Embryonic facial prominence (tissue), 1 donor: ENCODE results near the gene CEP192.
"Not testable (repeated sequence)": the region's sequence is repeated elsewhere in the genome, so short reads cannot be mapped to it uniquely, and the experiment has no call there.

Source experiments
- DNase-seq: peaks from one replicate; pipeline ENCODE4 v3.0.0-alpha.2; 2016; ENCODE audit errors: extremely low spot score

The CEP192 gene

DNA sequence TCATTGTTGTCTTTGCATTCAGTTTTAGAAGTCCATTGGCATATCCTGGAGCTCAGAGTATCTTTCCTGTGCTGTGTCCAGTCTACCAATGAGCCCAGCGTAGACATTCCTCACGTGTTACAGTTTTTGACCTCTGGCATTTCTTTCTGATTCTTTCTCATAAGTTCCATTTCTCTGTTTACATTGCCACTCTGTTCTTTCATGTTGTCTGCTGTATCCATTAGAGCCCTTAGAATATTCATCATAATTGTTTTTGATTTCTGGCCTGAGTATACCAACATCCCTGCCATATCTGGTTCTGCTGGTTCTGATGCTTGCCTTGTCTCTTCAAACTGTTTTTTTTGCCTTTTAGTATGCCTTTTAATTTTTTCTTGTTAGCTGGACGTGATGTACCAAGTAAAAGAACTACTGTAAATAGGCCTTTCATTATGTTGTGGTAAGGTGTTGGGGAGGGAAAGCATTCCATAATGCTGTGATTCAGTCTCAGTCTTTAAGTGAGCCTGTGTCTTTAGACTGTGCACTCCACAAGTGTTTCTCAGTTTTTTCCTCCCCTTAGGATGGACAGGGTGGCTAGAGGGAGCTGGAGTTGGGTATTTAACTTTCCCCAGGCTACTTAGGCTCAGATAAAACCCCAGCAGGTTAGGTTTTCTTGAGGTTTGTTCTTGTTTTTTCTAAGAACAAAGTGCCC, 35.6 kb downstream of the CEP192 start:
- no peak for DNase-seq

DNA sequence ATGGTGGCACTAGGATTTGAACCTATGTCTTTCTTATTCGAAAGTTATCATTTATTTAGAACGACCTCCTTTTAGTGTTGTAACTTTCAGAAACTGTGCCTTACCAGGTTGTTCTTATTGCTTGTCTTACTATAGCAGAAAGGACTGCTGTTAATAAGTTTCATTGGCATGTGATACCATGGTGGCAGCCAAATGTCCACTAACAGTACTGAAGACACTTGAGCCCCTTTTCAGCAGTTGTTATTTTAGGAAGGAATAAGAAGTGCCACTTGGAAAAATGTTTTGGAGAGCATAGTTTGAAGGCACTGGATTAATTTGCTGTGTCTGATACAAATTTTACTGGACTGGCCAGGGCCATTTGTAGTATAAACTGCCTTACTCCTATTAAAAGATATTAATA, 37.7 kb downstream of the CEP192 start:
- DNase-seq, result no peak

DNA sequence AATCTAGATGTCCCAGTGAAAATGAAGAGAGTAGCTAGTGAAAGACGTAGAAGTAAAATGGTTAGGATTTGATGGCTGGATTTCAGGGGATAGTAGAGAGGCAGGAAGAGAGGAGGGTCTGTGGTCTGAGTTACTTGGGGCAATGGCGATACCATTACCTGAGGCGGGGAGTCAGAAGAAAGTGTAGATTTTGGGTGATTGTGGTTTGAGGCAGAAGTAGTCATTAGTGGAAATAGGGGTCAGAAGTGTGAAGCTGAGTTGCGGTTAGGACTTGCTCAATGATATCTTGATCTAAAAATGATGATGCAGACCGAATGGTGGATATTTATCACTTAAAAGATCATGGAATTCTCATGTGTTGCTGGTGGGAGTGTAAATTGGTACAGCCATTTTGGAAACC, 41.0 kb downstream of the CEP192 start:
- DNase-seq, result no peak

DNA sequence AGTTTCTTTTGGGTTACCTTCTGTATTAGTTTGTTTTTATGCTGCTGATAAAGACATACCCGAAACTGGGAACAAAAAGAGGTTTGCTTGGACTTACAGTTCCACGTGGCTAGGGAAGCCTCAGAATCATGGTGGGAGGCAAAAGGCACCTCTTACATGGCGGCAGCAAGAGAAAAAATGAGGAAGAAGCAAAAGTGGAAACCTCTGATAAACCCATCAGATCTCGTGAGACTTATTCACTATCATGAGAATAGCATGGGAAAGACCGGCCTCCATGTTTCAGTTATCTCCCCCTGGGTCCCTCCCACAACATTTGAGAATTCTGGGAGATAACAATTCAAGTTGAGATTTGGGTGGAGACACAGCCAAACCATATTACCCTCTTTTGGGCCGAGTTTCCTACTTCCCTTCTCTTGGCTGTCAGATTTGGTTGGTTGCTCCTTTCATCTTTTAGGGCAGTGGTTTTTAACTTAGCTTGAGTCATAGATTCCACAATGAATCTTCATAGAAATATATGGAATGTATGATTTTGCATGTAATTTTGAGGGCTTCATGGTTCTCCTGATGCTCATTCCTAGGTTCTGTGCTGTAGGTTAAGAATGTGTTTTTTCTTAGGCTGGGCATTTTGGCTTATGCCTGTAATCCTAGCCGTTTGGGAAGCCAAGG, 44.2 kb downstream of the CEP192 start:
- no peak for DNase-seq

DNA sequence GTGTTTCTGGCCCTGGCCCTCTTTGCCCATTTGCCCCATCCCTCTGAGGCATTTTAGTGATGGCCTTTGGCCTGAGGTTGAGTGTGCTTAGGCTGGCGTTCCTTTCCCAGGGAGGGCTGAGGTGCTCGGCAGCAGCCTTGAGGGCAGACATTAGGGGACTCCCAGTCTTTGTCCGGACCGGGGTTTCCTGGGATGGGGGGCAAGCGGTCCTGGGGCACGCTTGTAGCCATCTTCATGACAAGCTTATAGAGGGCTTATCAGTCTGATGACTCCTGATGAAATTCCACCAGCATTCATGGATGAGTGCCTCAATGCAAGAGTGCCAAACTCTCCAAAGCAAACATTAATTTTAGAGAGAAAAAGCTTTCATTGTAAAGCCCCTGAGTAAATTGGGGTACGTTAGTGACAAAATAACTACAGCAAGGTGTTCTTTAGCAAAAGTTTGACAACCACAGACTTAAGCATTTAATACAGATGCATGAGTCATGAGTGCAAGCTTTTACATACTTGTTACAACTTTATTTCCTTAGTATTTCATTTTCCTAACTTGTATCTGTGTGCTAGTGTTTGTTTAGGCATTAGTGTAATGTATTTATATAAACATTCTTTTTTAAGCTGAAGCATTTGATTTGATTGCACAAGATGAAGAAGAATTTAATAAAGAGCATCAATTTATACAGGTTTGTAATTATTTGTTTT, 45.6 kb downstream of the CEP192 start:
- DNase-seq, result no peak

DNA sequence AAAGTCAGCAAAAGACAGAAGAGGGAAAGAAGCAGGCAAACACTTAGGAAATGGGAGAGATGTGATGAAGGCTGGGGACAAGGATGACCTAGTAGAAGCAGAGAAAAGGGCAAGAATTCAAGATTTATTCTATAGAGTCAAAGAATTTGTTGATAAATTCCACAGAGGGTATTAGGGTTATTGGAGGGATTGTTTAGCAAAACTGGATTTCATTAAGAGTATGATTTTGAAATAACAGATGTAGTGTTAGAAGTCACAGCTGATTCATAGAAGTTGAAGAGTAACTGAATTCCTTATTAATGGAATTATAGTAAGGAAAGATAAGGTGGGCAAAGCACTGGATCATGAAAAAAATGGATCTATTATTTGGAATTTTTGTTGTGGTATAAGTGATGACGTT, 48.6 kb downstream of the CEP192 start:
- DNase-seq, result no peak

DNA sequence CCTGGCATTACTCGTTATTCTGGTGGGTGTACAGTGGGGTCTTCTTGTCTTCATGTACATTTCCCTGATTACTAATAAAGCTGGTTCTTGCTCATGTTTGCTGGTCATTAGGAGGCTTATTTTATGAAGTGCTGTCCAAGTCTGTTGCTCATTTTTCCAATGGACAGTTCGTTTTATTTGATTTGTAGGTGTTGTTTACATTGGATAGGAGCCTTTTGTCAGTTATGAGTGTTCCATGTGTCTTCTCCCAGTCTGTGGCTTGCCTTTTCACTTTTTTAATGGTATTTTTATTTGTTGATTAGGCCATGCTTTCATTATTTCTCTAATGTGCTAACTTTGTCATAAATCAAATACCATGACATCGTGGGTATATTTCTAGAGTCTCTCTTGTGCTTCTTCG, 51.9 kb downstream of the CEP192 start:
- DNase-seq, result no peak

DNA sequence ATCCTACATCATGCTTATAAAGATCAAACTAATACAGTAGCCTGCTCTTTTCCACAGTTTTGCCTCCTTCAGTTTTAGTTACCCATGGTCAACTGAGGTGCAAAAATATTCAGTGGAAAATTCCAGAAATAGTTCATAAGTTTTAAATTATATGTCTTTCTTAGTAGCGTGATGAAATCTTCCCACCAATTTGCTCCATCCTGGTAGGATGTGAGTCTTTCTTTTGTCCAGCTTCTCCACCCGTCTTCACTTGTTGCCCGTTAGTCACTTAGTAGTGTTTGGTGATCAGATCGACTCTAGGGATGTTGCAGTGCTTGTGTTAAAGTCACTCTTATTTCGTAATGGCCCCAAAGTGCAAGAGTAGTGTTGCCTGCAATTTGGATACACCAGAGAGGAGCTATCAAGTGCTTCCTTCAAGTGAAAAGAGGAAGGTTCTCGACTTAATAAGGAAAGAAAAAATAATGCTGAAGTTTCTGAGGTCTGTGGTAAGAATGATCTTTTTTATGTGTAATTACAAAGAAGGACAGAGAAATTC, 57.0 kb downstream of the CEP192 start:
- no peak for DNase-seq

DNA sequence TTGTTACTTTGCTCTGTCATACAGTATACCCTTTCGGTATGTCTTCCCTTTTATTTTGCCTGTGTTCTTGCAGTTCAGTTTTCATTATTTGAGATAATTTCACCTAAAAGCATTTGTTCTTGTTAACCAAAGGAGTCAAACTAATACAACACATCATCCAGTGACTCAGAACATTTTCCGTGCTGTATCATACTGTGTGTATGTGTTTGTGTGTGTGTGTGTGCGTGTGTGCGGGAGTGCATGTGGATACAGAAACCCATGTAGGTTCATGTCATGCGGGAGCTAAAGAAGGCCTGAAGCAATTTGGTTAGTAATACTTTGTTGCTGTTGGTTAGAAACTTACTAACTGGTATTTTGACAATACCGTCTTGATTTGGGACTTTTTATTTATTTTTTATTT, 60.0 kb downstream of the CEP192 start:
- no peak for DNase-seq

DNA sequence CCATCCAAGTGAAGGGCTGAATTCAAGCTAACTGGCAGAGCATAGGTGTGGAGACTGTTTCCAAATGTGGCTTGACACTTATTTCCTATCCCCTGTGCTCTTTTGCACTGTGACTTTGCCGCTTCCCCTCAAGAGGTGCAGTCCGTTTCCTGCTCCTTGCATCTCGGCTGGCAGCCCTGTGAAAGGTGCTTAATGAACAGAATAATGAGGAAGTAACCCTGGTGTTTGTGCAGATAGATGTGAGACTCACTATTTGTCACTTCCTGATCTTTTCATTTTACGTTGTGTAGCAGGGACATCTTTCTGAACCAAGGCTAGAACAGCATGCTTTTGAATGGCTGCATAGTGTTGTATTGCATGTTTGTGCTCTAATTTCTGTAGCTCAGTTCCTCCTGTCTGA, 60.8 kb downstream of the CEP192 start:
- DNase-seq, result no peak

DNA sequence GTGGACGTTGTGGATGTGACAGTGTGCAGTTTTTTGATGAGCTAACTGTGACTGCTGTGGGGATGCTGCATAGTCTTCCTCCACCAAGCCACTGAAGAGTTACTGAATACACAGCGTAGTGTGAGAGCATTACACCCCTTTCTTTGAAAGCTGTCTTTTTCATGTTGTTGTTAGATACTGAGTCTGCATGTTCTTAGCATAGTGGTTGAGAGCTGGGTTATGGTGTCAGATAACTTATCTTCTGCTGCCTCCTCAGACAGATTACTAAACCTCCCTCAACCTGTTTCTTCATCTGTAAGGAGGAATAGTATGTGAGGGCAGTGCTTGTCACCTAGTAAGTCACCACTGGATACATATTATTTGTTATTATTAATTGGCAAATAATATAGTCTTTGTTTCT, 63.2 kb downstream of the CEP192 start:
- no peak for DNase-seq

DNA sequence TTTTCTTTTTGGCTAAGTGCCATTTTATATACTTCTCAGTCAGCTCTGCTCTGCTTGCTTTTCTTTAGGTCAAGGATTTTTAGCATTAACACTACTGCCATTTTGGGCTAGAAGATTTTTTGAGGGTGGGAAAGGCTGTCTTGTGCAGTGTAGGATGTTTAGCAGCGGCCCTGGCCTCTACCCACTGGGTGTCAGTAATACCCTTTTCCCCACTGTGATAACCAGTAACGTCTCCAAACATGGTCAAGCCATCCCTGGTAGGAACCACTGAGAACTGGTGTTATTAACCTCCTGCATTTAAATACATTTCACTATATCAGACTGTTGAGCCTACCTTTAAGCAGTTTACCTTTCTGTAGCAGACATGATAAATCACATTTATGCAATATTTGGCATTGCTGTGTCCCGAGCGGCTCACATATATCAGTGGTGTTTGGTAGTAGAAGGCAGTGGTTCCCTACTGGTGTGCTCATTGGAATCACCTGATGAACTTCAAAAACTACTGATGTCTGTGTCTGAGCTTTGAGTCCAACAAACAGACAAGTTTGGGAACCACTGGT, 70.5 kb downstream of the CEP192 start:
- DNase-seq, result no peak

DNA sequence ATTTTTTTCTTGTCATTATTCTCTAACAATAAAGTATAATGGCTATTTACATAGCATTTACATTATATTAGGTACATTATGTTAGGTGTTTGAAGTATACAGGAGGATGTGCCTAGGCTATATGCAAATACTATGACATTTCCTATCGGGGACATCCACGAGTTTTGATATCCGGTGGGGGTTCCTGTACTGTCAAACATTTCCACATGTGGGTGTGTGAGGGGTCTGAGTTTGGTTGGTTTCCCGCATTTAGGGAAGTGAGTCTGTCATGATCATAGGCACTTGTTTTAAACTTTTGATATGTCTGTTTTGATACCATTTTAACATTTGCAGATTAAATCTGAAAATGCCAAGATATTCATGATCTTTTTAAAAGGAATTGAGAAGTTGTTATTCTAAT, 76.0 kb downstream of the CEP192 start:
- DNase-seq, result no peak

DNA sequence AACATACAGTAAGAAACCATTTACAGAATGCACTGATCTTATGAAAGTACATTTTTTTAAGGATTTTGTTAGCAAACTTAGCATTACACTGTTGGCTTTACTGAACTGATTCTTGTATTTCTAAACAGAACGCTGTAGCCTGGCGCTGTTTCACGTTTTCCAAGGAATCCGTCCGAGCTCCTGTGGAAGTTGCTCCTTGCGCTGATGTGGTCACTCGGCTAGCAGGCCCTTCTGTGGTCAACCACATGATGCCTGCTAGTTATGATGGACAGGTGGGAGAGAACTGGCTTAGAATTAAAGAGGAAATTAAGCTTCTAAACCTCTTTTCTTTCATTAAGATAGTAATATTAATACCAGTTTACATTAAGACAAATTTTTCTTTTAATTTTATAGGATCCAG, 76.8 kb downstream of the CEP192 start:
- DNase-seq, result no peak

DNA sequence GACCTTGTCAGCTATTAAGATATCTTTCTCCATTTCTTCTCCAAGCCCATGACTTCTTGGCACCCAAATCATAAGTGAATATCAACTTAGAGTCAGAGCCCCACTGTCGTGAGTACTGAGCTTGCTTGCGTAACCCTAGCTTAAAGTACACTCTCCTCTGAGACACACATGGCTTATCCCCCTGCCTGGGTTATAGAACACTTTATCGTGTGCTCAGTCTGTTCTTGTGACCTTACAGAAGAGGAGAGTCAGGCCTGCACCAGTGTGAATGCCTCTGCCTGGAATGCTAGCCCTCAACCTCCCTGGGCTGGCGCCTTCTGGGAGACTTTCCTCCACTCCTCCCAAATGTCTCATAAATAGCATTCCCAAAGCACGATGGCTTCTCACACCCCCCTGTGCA, 79.3 kb downstream of the CEP192 start:
- DNase-seq, result no peak

DNA sequence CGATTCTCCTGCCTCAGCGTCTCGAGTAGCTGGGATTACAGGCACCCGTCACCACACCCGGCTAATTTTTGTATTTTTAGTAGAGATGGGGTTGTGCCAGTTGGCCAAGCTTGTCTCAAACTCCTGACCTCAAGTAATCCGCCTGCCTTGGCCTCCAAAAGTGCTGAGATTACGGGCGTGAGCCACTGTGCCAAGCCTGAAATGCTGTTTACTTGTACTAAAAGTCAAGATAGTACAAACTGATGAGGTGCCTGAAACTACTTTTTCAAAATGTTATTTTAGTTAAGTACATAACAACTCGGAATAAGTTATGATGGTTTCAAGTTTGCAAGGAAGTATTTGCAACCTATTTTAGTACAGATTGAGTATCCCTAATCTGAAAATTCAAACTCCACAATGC, 85.7 kb downstream of the CEP192 start:
- no peak for DNase-seq

DNA sequence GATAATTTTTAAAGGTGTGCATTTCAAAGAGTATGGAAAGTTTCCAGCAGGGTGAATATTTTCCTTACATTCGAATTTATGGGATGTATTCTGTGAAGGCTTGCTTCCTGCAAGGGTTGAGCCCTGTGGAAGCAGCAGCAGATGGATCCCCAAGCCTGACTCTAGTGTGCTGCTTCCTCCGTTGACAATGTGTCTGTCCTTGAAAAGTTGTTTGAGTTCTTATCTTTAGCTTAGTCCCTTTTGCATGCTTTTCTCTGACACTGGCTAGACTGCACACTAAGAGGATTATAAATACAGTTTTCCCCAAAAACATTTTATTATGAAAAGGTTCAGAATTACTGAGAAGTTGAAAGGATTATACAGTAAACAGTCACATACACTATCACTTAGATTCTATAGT, 86.3 kb downstream of the CEP192 start:
- no peak for DNase-seq

DNA sequence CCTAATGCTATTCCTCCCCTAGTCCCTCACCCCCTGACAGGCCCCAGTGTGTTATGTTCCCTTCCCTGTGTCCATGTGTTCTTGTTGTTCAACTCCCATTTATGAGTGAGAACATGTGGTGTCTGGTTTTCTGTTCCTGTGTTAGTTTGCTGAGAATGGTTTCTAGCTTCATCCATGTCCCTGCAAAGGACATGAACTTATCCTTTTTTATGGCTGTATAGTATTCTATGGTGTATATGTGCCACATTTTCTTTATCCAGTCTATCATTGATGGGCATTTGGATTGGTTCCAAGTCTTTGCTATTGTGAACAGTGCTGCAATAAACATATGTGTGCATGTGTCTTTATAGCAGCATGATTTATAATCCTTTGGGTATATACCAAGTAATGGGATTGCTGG, 86.9 kb downstream of the CEP192 start:
- not testable (repeated sequence) for DNase-seq

DNA sequence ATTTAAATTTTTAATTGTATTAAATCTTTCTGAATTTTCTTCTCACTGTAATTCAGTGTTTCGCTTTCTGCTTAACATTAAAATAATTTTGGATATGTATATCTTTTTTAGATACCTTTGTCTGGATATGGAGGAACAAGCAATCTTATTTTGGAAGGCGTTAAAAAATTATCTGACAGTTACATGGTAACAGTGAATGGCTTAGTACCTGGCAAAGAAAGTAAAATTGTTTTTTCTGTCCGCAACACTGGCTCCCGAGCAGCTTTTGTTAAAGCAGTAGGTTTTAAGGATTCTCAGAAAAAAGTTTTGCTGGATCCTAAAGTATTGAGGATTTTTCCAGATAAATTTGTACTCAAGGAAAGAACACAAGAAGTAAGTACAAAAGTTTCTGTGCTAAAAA, 95.7 kb downstream of the CEP192 start:
- DNase-seq, result no peak

DNA sequence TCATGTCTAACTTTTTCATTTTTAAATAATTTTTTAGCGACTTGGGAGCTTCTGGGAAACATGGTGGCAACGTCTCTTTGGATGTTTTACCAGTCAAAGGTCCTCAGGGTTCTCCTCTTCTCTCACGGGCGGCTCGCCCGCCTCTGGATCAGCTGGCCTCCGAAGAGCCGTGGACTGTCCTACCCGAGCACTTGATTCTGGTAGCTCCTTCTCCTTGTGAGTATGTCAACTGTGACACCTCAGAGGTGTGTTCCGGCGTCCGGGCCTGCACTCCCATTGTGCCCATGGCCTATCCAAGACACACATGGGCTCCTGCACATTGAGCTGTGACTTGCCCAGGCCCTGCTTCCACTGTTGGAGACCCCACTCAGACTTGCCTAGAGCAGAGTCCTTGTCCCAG, 104.3 kb downstream of the CEP192 start:
- DNase-seq, result no peak

DNA sequence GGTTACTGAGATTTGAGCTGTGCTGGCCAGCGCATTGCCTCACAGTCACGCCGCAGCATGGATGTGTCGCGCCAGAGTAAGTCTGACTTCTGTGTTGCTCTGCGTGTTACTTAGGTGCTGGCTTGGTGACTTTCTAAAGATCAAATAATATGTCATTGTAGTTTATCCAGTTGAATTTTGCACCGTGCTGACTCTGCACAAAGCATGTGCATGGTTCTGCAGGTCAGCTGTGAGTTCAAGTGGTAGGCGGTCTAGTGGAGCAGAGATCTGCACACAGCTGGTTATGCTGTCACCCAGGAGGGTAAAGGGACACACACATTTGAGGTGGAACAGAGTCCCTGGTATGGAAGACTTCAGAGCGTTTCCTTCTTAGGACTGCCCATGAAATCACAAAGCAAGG, 105.1 kb downstream of the CEP192 start:
- no peak for DNase-seq

DNA sequence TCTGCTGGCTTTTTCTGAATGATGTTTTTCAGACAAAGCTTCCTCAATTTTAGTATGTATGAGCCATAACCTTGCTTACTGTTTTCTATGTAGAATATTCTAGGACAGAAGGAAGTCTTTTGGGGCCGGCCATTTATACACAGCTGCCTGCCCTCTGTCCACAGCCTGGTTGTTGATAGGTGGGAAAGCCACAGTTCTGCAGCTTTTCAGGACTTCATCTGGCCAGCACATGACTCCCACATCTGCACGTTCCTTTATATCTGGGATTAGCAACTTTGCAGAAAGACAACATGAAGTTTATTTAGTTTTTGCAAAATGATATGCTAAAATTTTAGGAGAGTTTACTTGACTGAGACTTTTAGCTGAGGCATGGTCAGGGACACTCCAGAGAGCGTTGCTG, 105.6 kb downstream of the CEP192 start:
- DNase-seq, result no peak

DNA sequence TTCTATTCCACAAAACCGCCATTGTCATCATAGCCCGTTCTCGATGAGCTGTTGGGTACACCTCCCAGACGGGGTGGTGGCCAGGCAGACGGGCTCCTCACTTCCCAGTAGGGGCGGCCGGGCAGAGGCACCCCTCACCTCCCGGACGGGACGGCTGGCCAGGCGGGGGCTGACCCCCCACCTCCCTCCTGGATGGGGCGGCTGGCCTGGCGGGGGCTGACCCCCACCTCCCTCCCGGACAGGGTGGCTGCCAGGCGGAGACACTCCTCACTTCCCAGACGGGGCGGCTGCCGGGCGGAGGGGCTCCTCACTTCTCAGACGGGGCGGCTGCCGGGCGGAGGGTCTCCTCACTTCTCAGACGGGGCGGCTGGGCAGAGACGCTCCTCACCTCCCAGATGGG, 106.9 kb downstream of the CEP192 start:
- DNase-seq, result not testable (repeated sequence)
